K562 (cell line): ENCODE results near the gene CYP51A1. TPM values are rescaled to one million over a fixed set of nuclear protein-coding genes. Genes with fewer than 3 reads are reported as not detected.

Experiments used
- ATAC-seq: fragments of 200-7000 bp; cut with Tn5 transposase; 3 replicates; pipeline ENCODE4 v1.9.1; 2020; ENCODE audit warnings: moderate library complexity
- BruUV-seq: library from RNA; stranded (reverse); fragments of 400-500 nt; replicated peaks from 2 replicates; lab custom pipeline; 2021; lab: Mats Ljungman, UMichigan
- CTCF ChIA-PET: fragments of 300-600 bp; formaldehyde crosslinking; extraction: SDS; loops from one replicate; lab custom pipeline; 2021; ENCODE audit warnings: low intra/inter-chr PET ratio; lab: Yijun Ruan, JAX
- POLR2A ChIA-PET: fragments of 300-600, 350-650 bp; sonication (Branson Sonifier 250); formaldehyde crosslinking; extraction: SDS; loops from one replicate; lab custom pipeline; 2021; ENCODE audit warnings: antibody characterized with exemption, inconsistent platforms; lab: Yijun Ruan, JAX
- DNase-seq, 4 experiments: peaks; one replicate each; pipeline versions ENCODE4 v3.0.0 to v3.0.0-alpha.2; 2011 to 2018; ENCODE audit warnings: low spot score in 3 of 4, mixed read lengths in 3 of 4; ENCODE audit errors: extremely low read depth in 1 of 4
- FAIRE-seq: peaks from 2 replicates; lab custom pipeline; 2011; peaks lifted over from hg19 to GRCh38; lab: Jason Lieb, UNC
- H2AFZ ChIP-seq: 2 replicates; pipeline ENCODE4 v1.6.0; 2011; ENCODE audit warnings: low read depth, low read length, control low read depth, inconsistent platforms
- H3K27ac ChIP-seq: fragments of 200-600 bp; 3 replicates; pipeline ENCODE4 v1.8.0; 2011; ENCODE audit warnings: low read depth, mild to moderate bottlenecking, control low read depth, inconsistent platforms, low read length, moderate library complexity, mixed read lengths; ENCODE audit errors: extremely low read depth
- H3K27me3 ChIP-seq, 2 experiments: fragments of 300-600 bp in 1 of 2; 2 replicates in 1 of 2; 3 replicates in 1 of 2; pipeline versions ENCODE4 v1.6.0 to v1.8.0; 2011; ENCODE audit warnings: inconsistent platforms in 2 of 2, low read length in 2 of 2, mild to moderate bottlenecking in 1 of 2, mixed read lengths in 1 of 2, moderate library complexity in 1 of 2; ENCODE audit not compliant: control insufficient read depth in 2 of 2, insufficient read depth in 2 of 2
- H3K36me3 ChIP-seq: fragments of 300-600 bp; 3 replicates; pipeline ENCODE4 v1.8.0; 2011; ENCODE audit warnings: mild to moderate bottlenecking, low read length, inconsistent platforms; ENCODE audit not compliant: control insufficient read depth, insufficient read depth
- H3K4me1 ChIP-seq, 2 experiments: fragments of 200-600 bp in 1 of 2; replicated peaks in 1 of 2; 2 replicates in 1 of 2; 3 replicates in 1 of 2; pipeline versions ENCODE4 v1.5.1 to v1.8.0; 2011; ENCODE audit warnings: inconsistent platforms in 2 of 2, low read length in 2 of 2, mild to moderate bottlenecking in 1 of 2, mixed read lengths in 1 of 2, moderate library complexity in 1 of 2; ENCODE audit not compliant: control insufficient read depth in 2 of 2, insufficient read depth in 2 of 2
- H3K4me2 ChIP-seq: 2 replicates; pipeline ENCODE4 v1.6.1; 2011; ENCODE audit warnings: low read length, control low read depth, inconsistent platforms, mixed read lengths; ENCODE audit not compliant: insufficient read depth
- H3K4me3 ChIP-seq: fragments of 200-600 bp; sonication (generic), shearing (Covaris generic); 2 replicates; pipeline ENCODE4 v1.5.1; 2016; ENCODE audit warnings: control low read depth, inconsistent platforms
- H3K79me2 ChIP-seq: fragments of 200-600 bp; 3 replicates; pipeline ENCODE4 v1.8.0; 2011; ENCODE audit warnings: low read length, inconsistent platforms; ENCODE audit not compliant: control insufficient read depth, insufficient read depth
- H3K9ac ChIP-seq, 2 experiments: 2 replicates each; pipeline versions ENCODE4 v1.6.0 to v1.6.1; 2011; ENCODE audit warnings: low read depth in 2 of 2, low read length in 2 of 2, control low read depth in 1 of 2, inconsistent platforms in 1 of 2, mild to moderate bottlenecking in 1 of 2, mixed read lengths in 1 of 2; ENCODE audit not compliant: insufficient read depth in 1 of 2
- H3K9me1 ChIP-seq: one replicate; pipeline ENCODE4 v1.6.0; 2011; ENCODE audit warnings: inconsistent platforms, mild to moderate bottlenecking, low read length, moderate library complexity; ENCODE audit not compliant: control insufficient read depth, insufficient read depth
- H3K9me3 ChIP-seq: replicated peaks from 2 replicates; pipeline ENCODE4 v1.5.1; 2011; ENCODE audit warnings: low read depth, low read length, inconsistent platforms; ENCODE audit not compliant: control insufficient read depth, insufficient read depth
- H4K20me1 ChIP-seq: replicated peaks from 2 replicates; pipeline ENCODE4 v1.6.1; 2011; ENCODE audit warnings: low read length, inconsistent platforms, mixed read lengths; ENCODE audit not compliant: control insufficient read depth, insufficient read depth
- ATF4 ChIP-seq: fragments of 450-650 bp; formaldehyde crosslinking; IDR thresholded peaks from 2 replicates; pipeline ENCODE4 v1.4.0; 2022; ENCODE audit warnings: mild to moderate bottlenecking, moderate library complexity
- GMEB1 ChIP-seq: fragments of 250-450 bp; sonication (Bioruptor Pico); IDR thresholded peaks from 2 replicates; pipeline ENCODE4 v1.4.0; 2020; ENCODE audit warnings: mild to moderate bottlenecking
- PHF20 ChIP-seq: fragments of 450-650 bp; IDR thresholded peaks from 2 replicates; pipeline ENCODE4 v1.6.1; 2018; ENCODE audit not compliant: partially characterized antibody
- POLR2A ChIP-seq: fragments of 450-650 bp; conservative IDR thresholded peaks from 2 replicates; pipeline ENCODE4 v1.6.1; 2016
- WGBS: fragments of 100-300 bp; shearing (Covaris generic); methylation state at CpG from one replicate; pipeline ENCODE4 v1.1.6; 2016; ENCODE audit warnings: low coverage, mixed read lengths; ENCODE audit not compliant: insufficient coverage; ENCODE audit errors: missing lambda C conversion rate; 5-methylcytosine and 5-hydroxymethylcytosine counted together
- in situ Hi-C: fragments of 300-500 bp; cut with MboI; formaldehyde crosslinking; loops from 4 replicates; pipeline ENCODE4 v1.15.0; 2018; ENCODE audit warnings: inconsistent platforms, mixed read lengths
- intact Hi-C: fragments of 100-400 bp; cut with micrococcal nuclease; formaldehyde crosslinking; loops from 2 replicates; pipeline ENCODE4 v1.14.2; 2022
- polyA plus RNA-seq, 8 experiments: library from polyadenylated mRNA; depleted of rRNA in 4 of 8; stranded (reverse) in 5 of 8; unstranded in 3 of 8; fragments of >200 nt; fragmentation: Nextera tagmentation in 2 of 8; fragmentation: Illumina TruSeq in 1 of 8; extraction: Ambion mirVana in 2 of 8; extraction: Trizol in 1 of 8; gene quantifications; 2 replicates each; pipeline versions ENCODE4 v1.2.1 to v1.2.3, GENCODE V29; 2011 to 2014; ENCODE audit warnings: inconsistent platforms in 1 of 8, missing spikeins in 1 of 8
- total RNA-seq, 7 experiments: library from RNA; depleted of rRNA in 6 of 7; stranded (reverse); fragments of >200 nt in 6 of 7; fragmentation: Illumina TruSeq in 2 of 7; extraction: Trizol in 2 of 7; gene quantifications; 2 replicates each; pipeline versions ENCODE4 v1.2.1 to v1.2.3, GENCODE V29; 2011 to 2021; ENCODE audit warnings: low replicate concordance in 1 of 7

CYP51A1 gene
- total and polyA plus RNA-seq, 9 of the 15 experiments (the other 6 are each of a cell fraction or from before 2014, with no cell fraction given), result 35.4 to 151 (median 80.3) TPM

- Histone ChIP-seq H3K79me2 (peaks cover 3% of the 10 kb centered on the region; the same call in 1 of the 3 replicates), H3K27me3 (no peaks in the 10 kb centered on the region), H3K27ac (no peak overlapping the region), H3K36me3 (peaks cover 86% of the 10 kb centered on the region), H3K4me1 (no peaks in the 10 kb centered on the region), H3K9me1 (no peaks in the 10 kb centered on the region), H3K4me3 (no peak overlapping the region), H3K9ac (no peak overlapping the region), H4K20me1 (no peaks in the 10 kb centered on the region), H3K9me3 (no peaks in the 10 kb centered on the region), H3K4me2 (no peak overlapping the region), H2AFZ (no peak overlapping the region)
- DNase-seq (no peak), ATAC-seq (no peak), FAIRE-seq (no peak)
- intact Hi-C loops, result no loop called here
- WGBS, result 83% methylated on average over 2 of the region's 2 CpGs
- no peak for TF ChIP-seq ATF4 (CRISPR knock-in tag)
- TF ChIP-seq GMEB1 (CRISPR knock-in tag), result no peak
- TF ChIP-seq POLR2A, result peak; percentile 45; the same call in 1 of the 2 replicates
- no peak for TF ChIP-seq PHF20
- no TSS peak for BruUV-seq
- ChIA-PET CTCF (no interaction called here), POLR2A (interaction anchor here (1.0 to 1.3 kb wide), 2 partner anchors 11 to 19 kb away, joined by 3 read pairs; no protein-coding TSS in a partner anchor)
- in situ Hi-C loops, result no loop called here
Observed at GRCh38 chr7:92110857-92111256, 23.4 kb downstream of the CYP51A1 start.
